ENCODE results near the gene GPC1. TPM values are rescaled to one million over a fixed set of nuclear protein-coding genes. Genes with fewer than 3 reads are reported as not detected.

Gene GPC1
- total and polyA plus RNA-seq, 2 of the 4 experiments (the other 2 are of a cell fraction) = 16.0 to 211 TPM

DNA sequence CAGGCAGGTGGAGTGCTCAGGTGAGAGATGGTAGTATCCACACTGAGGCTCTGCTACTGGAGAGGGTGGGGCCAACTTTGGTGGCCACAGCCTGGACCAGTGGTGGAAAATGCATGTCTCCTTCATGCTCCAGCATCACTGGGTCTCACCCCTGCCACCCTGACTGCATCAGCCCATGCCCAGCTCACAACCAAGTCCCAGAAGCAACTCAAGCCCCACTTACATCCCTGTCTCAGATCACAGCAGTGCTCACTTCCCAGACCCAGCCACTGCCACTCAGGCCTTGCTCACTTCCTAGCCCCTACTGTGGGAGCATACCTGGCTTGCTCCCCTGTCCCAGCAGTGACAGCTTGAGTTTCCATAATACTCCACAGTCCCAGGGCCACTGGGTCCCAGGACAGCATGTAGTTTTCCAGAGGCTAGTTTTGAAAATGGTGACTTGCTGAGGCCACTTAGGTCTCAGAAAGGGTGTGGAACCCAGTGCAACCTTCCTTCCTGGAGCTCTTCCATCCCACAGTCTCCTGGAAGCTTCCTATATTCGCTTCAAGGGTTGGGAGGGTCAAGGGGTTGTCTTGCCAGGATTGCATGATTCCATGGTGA, 58.8 kb downstream of the GPC1 start:
- no CpG with 5 or more reads among the region's 1 CpG for WGBS, 2 experiments (ENCODE audit: extremely low coverage in 2 of 2, insufficient read length in 1 of 2)

More for the DNA sequence above, 58.8 kb downstream of the GPC1 start:
- no peak overlapping the region for H2BK120ac ChIP-seq (ENCODE audit: low read depth, low read length)
- H3K27me3 ChIP-seq (ENCODE audit: control insufficient read depth, insufficient read depth, low read length) = no peaks in the 10 kb centered on the region
- no peak overlapping the region for H4K91ac ChIP-seq (ENCODE audit: insufficient read depth, low read depth, low read length)
- H3K9ac ChIP-seq (ENCODE audit: low read depth, low read length) = no peak overlapping the region
- H3K4me1 ChIP-seq (ENCODE audit: control insufficient read depth, insufficient read depth, low read length) = no peaks in the 10 kb centered on the region
- no peak overlapping the region for H4K5ac ChIP-seq (ENCODE audit: low read depth, low read length)
- no peak for DNase-seq
- no peak for ATAC-seq (ENCODE audit: low read depth)
- intact Hi-C loops (cut with micrococcal nuclease) = no loop called here
- no peak overlapping the region for H3K4ac ChIP-seq (ENCODE audit: low read depth, low read length)
- no peak overlapping the region for H2AK9ac ChIP-seq (replicated peaks; ENCODE audit: low read depth, low read length, poor library complexity)
- H3K27ac ChIP-seq (ENCODE audit: insufficient read depth, low read length) = no peak overlapping the region
- in situ Hi-C loops (cut with MboI; ENCODE audit: low sequenced_read_pairs) = no loop called here
- no peak overlapping the region for H2BK5ac ChIP-seq (ENCODE audit: low read depth, low read length, poor library complexity, severe bottlenecking)
- no peak overlapping the region for H2BK20ac ChIP-seq (ENCODE audit: low read depth, low read length)
- H2AFZ ChIP-seq (replicated peaks; ENCODE audit: low read length, poor library complexity) = no peak overlapping the region
- dilution Hi-C loops (cut with HindIII; ENCODE audit: low sequenced_read_pairs, unreplicated experiment) = no loop called here
- no peaks in the 10 kb centered on the region for H4K20me1 ChIP-seq (ENCODE audit: insufficient read depth, low read length)
- H2BK15ac ChIP-seq (ENCODE audit: low read depth, low read length) = no peak overlapping the region
- H3K56ac ChIP-seq (ENCODE audit: extremely low read depth, insufficient read depth, low read length) = no peak overlapping the region
- H3K9me1 ChIP-seq (ENCODE audit: insufficient read depth, low read length) = peaks cover 3% of the 10 kb centered on the region; the same call in 1 of the 2 replicates
- H3K18ac ChIP-seq (ENCODE audit: low read depth, low read length) = no peak overlapping the region
- POLR2A ChIA-PET (ENCODE audit: unreplicated experiment) = no interaction called here
- H4K8ac ChIP-seq (ENCODE audit: low read depth in 2 of 2, low read length in 2 of 2) = no peak overlapping the region
- no peaks in the 10 kb centered on the region for H3K79me1 ChIP-seq (ENCODE audit: low read depth in 1 of 2, low read length in 2 of 2)
- peaks cover 2% of the 10 kb centered on the region; the same call in 1 of the 2 replicates for H3K9me3 ChIP-seq (ENCODE audit: control insufficient read depth, insufficient read depth, low read length)
- H3K14ac ChIP-seq (replicated peaks; ENCODE audit: low read depth, low read length) = no peak overlapping the region
- no peak overlapping the region for H3K4me3 ChIP-seq (ENCODE audit: insufficient read depth, low read depth, low read length)
- no peak overlapping the region for H2AK5ac ChIP-seq (ENCODE audit: low read depth, low read length)
- BruUV-seq (replicated peaks) = no TSS peak
- H3K4me2 ChIP-seq (ENCODE audit: low read depth, low read length) = no peak overlapping the region
- H3K36me3 ChIP-seq (ENCODE audit: control insufficient read depth, insufficient read depth, low read length) = no peaks in the 10 kb centered on the region; the same call in 1 of the 2 replicates
- H3K23ac ChIP-seq (ENCODE audit: low read depth, low read length) = no peak overlapping the region
- CTCF ChIA-PET = no interaction called here
- no peak for TF ChIP-seq MXI1 (IDR thresholded peaks at IDR 0.05; ENCODE audit: borderline replicate concordance, low read depth, low read length)
- no peak for TF ChIP-seq SMC3 (IDR thresholded peaks at IDR 0.05; ENCODE audit: low read depth, low read length)
- TF ChIP-seq, protein P1, sequence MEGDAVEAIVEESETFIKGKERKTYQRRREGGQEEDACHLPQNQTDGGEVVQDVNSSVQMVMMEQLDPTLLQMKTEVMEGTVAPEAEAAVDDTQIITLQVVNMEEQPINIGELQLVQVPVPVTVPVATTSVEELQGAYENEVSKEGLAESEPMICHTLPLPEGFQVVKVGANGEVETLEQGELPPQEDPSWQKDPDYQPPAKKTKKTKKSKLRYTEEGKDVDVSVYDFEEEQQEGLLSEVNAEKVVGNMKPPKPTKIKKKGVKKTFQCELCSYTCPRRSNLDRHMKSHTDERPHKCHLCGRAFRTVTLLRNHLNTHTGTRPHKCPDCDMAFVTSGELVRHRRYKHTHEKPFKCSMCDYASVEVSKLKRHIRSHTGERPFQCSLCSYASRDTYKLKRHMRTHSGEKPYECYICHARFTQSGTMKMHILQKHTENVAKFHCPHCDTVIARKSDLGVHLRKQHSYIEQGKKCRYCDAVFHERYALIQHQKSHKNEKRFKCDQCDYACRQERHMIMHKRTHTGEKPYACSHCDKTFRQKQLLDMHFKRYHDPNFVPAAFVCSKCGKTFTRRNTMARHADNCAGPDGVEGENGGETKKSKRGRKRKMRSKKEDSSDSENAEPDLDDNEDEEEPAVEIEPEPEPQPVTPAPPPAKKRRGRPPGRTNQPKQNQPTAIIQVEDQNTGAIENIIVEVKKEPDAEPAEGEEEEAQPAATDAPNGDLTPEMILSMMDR (conservative IDR thresholded peaks at IDR 0.05; ENCODE audit: low read depth, low read length) = no peak
- TF ChIP-seq NFE2L2 (IDR thresholded peaks at IDR 0.05; ENCODE audit: low read depth, low read length) = no peak
- TF ChIP-seq RFX5 (IDR thresholded peaks at IDR 0.05; ENCODE audit: low read depth, low read length) = no peak
- TF ChIP-seq, protein P2, sequence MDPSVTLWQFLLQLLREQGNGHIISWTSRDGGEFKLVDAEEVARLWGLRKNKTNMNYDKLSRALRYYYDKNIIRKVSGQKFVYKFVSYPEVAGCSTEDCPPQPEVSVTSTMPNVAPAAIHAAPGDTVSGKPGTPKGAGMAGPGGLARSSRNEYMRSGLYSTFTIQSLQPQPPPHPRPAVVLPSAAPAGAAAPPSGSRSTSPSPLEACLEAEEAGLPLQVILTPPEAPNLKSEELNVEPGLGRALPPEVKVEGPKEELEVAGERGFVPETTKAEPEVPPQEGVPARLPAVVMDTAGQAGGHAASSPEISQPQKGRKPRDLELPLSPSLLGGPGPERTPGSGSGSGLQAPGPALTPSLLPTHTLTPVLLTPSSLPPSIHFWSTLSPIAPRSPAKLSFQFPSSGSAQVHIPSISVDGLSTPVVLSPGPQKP (IDR thresholded peaks at IDR 0.05; ENCODE audit: borderline replicate concordance, low read depth, low read length) = no peak
- TF ChIP-seq FOS (IDR thresholded peaks at IDR 0.05; ENCODE audit: low read depth, low read length) = no peak
- TF ChIP-seq POLR2A (IDR thresholded peaks at IDR 0.05; ENCODE audit: low read depth, low read length) = no peak
- TF ChIP-seq, protein P3, sequence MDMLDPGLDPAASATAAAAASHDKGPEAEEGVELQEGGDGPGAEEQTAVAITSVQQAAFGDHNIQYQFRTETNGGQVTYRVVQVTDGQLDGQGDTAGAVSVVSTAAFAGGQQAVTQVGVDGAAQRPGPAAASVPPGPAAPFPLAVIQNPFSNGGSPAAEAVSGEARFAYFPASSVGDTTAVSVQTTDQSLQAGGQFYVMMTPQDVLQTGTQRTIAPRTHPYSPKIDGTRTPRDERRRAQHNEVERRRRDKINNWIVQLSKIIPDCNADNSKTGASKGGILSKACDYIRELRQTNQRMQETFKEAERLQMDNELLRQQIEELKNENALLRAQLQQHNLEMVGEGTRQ (IDR thresholded peaks at IDR 0.05; ENCODE audit: low read depth, low read length) = no peak
